Stomach (tissue), 4 donors: ENCODE measurements around the gene ROBO2.

Experiments used
- CTCF ChIP-seq, 7 experiments: fragments of 450-650 bp in 4 of 7; fragments of 200-600 bp in 3 of 7; sonication (generic) in 3 of 7; IDR thresholded peaks; one replicate each; pipeline ENCODE4 v1.5.1; 2016 to 2019; ENCODE audit warnings: antibody characterized with exemption in 7 of 7, control low read depth in 2 of 7, mild to moderate bottlenecking in 1 of 7
- EP300 ChIP-seq: sonication (generic); formaldehyde crosslinking; IDR thresholded peaks from one replicate; pipeline ENCODE4 v1.6.1; 2017; ENCODE audit warnings: antibody characterized with exemption
- POLR2AphosphoS5 ChIP-seq, 3 donors: sonication (generic); formaldehyde crosslinking; IDR thresholded peaks; one replicate each; pipeline ENCODE4 v1.6.1; 2016; ENCODE audit warnings: antibody characterized with exemption in 3 of 3

GRCh38 chr3:77186319-77186718 lies 146.4 kb downstream of the ROBO2 start:
- TF ChIP-seq CTCF (IDR thresholded peaks at IDR 0.05) (no peak), EP300 (no peak), POLR2AphosphoS5 (IDR thresholded peaks at IDR 0.05) (no peak)
